A549 (cell line): ENCODE data around the gene WSB2.

Source experiments
- BHLHE40 ChIP-seq: IDR thresholded peaks from 2 replicates; pipeline ENCODE4 v1.6.1; 2012; ENCODE audit warnings: low read depth, low read length, inconsistent platforms
- CEBPB ChIP-seq, 2 experiments: fragments of >200 bp in 1 of 2; sonication (Bioruptor Twin) in 1 of 2; formaldehyde crosslinking in 1 of 2; IDR thresholded peaks; 2 replicates each; pipeline ENCODE4 v1.6.1; 2012 to 2016
- FOSB ChIP-seq: fragments of 250-450 bp; sonication (Bioruptor Pico); IDR thresholded peaks from 2 replicates; pipeline ENCODE4 v1.5.0; 2020; ENCODE audit warnings: mild to moderate bottlenecking, moderate library complexity
- MAZ ChIP-seq: fragments of 150-350 bp; IDR thresholded peaks from 2 replicates; pipeline ENCODE4 v1.6.1; 2014; ENCODE audit warnings: antibody characterized with exemption, low read depth, low read length, borderline replicate concordance
- POLR2A ChIP-seq: IDR thresholded peaks from 2 replicates; pipeline ENCODE4 v1.6.1; 2012; ENCODE audit warnings: mild to moderate bottlenecking, low read length
- TF ChIP-seq, protein P1 (sequence below): fragments of 450-650 bp; IDR thresholded peaks from 2 replicates; pipeline ENCODE4 v1.6.1; 2014; ENCODE audit warnings: antibody characterized with exemption
- TF ChIP-seq, protein P2 (sequence below): fragments of >200 bp; sonication (Bioruptor Twin); formaldehyde crosslinking; IDR thresholded peaks from 3 replicates; pipeline ENCODE4 v1.6.1; 2016
- TF ChIP-seq, protein P3 (sequence below): fragments of >200 bp; sonication (Bioruptor Twin); formaldehyde crosslinking; IDR thresholded peaks from 3 replicates; pipeline ENCODE4 v1.5.1; 2016

DNA sequence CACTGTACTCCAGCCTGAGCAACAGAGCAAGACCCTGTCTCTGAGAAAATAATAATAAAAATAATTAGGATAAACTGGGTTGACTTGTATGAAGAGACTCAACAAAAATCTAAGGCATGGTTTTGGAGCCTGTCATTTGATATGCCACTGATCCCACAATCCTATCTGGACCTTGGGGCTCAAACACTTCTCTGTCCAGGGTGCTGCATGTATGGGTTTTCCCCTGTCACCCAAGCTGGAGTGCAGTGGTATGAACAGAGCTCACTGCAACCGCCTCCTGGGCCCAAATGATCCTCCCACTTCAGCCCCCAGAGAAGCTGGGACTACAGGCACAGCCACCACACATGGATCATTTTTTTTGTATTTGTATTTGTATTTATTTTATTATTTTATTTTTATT is 48.1 kb upstream of the WSB2 start:
- TF ChIP-seq CEBPB (IDR thresholded peaks at IDR 0.05), result no peak
- TF ChIP-seq MAZ, result no peak
- TF ChIP-seq, protein P1, sequence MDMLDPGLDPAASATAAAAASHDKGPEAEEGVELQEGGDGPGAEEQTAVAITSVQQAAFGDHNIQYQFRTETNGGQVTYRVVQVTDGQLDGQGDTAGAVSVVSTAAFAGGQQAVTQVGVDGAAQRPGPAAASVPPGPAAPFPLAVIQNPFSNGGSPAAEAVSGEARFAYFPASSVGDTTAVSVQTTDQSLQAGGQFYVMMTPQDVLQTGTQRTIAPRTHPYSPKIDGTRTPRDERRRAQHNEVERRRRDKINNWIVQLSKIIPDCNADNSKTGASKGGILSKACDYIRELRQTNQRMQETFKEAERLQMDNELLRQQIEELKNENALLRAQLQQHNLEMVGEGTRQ, result no peak
- TF ChIP-seq FOSB (CRISPR knock-in tag), result no peak
- TF ChIP-seq, protein P2, sequence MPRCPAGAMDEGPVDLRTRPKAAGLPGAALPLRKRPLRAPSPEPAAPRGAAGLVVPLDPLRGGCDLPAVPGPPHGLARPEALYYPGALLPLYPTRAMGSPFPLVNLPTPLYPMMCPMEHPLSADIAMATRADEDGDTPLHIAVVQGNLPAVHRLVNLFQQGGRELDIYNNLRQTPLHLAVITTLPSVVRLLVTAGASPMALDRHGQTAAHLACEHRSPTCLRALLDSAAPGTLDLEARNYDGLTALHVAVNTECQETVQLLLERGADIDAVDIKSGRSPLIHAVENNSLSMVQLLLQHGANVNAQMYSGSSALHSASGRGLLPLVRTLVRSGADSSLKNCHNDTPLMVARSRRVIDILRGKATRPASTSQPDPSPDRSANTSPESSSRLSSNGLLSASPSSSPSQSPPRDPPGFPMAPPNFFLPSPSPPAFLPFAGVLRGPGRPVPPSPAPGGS, result no peak
- no peak for TF ChIP-seq BHLHE40
- TF ChIP-seq, protein P3, sequence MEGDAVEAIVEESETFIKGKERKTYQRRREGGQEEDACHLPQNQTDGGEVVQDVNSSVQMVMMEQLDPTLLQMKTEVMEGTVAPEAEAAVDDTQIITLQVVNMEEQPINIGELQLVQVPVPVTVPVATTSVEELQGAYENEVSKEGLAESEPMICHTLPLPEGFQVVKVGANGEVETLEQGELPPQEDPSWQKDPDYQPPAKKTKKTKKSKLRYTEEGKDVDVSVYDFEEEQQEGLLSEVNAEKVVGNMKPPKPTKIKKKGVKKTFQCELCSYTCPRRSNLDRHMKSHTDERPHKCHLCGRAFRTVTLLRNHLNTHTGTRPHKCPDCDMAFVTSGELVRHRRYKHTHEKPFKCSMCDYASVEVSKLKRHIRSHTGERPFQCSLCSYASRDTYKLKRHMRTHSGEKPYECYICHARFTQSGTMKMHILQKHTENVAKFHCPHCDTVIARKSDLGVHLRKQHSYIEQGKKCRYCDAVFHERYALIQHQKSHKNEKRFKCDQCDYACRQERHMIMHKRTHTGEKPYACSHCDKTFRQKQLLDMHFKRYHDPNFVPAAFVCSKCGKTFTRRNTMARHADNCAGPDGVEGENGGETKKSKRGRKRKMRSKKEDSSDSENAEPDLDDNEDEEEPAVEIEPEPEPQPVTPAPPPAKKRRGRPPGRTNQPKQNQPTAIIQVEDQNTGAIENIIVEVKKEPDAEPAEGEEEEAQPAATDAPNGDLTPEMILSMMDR, result no peak
- TF ChIP-seq POLR2A, result no peak
